HG03135 (cell line): ENCODE measurements around the gene LRP1B.

ENCODE experiments used
- ATAC-seq: cut with Tn5 transposase; IDR thresholded peaks from one replicate; pipeline ENCODE4 v1.9.1; 2021; ENCODE audit warnings: mild to moderate bottlenecking, moderate library complexity; ENCODE audit not compliant: unreplicated experiment

Gene LRP1B

GRCh38 chr2:141703501-141703900 is 427.3 kb downstream of the LRP1B start:
- ATAC-seq: no peak

GRCh38 chr2:141701618-141702017 is 429.2 kb downstream of the LRP1B start:
- no peak for ATAC-seq

DNA sequence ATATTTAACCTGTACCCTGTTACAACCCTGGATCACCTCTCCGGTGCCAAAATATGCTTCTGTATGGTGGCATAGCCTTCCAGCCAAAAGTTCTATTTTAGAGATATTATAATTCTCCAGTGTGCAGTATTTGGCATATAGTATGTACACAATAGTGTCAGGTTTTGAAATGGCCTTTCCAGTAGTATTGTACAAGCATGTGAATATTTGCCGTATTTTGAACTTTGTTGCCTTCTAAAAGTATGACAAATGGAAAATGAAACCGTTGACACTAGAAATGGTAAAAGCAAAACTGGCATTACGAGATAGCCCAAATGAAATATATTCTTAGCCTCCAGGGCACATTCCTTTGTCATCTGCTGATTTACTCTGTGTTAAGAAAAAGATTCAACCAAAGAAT is 431.2 kb downstream of the LRP1B start:
- no peak for ATAC-seq

GRCh38 chr2:141698500-141698899 is 432.3 kb downstream of the LRP1B start:
- no peak for ATAC-seq

DNA sequence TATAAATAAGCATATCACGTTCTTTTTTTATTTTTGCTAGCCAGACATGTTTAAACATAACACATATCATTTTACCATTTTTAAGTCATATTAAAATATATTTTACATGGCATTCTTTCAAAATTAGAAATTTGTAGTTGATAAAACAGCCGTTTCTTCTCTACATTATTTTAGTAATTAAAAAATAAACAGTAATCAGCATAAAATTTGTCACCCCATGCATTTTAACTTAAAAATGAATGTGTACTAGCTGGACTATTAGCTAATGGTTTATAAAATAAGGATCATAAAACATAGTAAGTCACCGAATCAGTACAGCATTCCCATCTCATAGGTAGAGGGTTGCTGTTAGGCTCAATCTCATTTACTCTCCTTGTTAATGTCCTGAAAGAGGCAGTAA is 433.8 kb downstream of the LRP1B start:
- no peak for ATAC-seq

DNA sequence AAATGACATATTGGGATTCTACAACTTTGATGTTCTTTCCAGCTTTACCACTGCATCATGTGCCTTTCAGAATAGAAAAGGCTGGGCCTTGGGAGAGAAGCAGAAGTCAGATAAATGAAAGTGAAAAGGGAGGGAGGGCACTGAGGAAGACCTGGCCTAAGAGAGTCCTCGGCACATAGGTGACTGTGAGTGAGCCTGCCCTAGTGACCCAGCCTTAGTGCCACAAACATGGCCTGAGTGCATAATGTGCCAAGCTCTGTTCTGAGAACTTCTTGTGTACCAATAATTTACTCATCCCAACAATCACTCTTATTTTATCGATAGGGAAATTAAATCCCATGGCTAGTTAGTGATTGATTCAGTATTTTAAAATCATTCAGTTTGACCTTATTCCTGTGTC is 436.6 kb downstream of the LRP1B start:
- no peak for ATAC-seq

DNA sequence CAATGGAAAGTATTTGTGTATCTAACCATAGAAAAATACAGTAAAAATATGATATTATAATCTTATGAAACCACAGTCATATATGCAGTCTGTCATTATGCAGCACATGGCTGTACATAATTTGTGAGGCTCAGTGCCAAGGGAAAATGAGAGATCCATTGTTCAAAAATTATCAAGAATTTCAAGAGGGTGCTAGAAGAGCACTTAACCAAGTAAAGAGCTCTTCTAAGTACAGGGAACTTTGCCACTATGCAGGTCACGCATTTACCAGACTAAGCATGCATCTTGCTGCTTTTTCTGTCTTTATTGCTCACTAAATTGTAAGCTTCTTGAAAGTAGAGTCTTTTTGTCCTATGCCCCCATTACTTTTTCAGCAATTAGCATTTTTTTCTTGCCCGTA is 438.0 kb downstream of the LRP1B start:
- ATAC-seq: no peak

GRCh38 chr2:141676139-141676538 is 454.7 kb downstream of the LRP1B start:
- ATAC-seq: no peak

GRCh38 chr2:141666191-141666590 is 464.6 kb downstream of the LRP1B start:
- ATAC-seq: no peak

GRCh38 chr2:141660232-141660631 is 470.6 kb downstream of the LRP1B start:
- ATAC-seq: no peak

- no peak for ATAC-seq
Observed at GRCh38 chr2:141654311-141654710, 476.5 kb downstream of the LRP1B start.

- no peak for ATAC-seq
Observed at GRCh38 chr2:141653184-141653583, 477.6 kb downstream of the LRP1B start.

DNA sequence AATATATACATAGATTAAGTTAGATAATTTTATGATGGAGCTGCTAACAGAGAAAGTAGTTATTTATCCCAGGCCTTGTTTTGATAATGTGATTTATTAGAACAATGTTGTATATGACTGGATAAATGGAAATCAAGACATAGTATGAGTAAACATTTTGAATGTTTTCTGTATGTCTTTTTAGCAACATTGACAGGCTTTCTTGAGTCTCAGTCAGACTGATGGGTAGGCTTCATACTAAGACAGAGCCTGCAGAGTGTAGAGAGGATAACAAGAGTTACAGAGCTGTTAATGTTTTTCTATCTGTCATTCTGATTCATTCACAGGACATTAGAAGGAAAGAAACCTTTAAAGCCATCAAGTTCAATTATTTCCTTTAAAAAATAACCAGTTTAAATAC is 478.5 kb downstream of the LRP1B start:
- no peak for ATAC-seq

GRCh38 chr2:141647353-141647752 is 483.5 kb downstream of the LRP1B start:
- ATAC-seq: no peak

- ATAC-seq: no peak
Observed at GRCh38 chr2:141641462-141641861, 489.4 kb downstream of the LRP1B start.

DNA sequence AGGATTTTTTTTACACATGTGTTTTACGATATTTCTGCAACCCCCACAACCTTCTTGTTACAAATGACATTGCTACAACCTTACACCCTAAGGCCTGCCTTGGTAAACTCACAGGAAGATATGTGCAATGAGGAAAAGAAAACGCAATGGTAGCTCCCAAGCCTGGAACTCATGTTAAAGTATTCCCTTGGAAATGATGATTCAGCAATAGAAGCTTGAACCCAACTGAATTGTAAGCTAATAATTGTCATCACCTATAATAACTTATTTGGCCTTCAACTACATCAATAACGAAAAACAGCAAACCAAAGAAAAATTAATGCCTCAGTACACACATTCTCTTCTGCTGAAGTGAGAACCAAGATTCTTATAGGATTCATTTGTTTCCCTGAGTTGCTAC is 491.0 kb downstream of the LRP1B start:
- no peak for ATAC-seq

DNA sequence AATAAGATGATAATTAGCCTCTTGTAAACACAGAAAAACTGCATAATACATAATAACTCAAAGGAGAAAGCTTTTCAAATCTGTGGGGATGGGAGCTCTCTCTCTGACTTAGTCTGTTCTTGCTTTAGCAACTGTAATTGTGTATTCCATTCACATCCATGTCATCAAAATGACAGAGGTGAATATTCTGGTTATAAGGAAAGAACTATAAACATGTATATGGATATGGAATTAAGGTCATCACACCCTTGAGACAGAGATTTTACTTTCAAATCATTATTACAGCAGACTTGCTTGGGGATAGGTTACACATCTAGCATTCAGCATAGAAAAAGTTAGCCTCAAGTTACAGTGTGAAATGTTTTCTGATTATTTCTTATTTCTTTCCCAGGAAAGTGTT is 497.7 kb downstream of the LRP1B start:
- no peak for ATAC-seq

GRCh38 chr2:141630407-141630930 is 500.3 kb downstream of the LRP1B start:
- ATAC-seq: no peak

DNA sequence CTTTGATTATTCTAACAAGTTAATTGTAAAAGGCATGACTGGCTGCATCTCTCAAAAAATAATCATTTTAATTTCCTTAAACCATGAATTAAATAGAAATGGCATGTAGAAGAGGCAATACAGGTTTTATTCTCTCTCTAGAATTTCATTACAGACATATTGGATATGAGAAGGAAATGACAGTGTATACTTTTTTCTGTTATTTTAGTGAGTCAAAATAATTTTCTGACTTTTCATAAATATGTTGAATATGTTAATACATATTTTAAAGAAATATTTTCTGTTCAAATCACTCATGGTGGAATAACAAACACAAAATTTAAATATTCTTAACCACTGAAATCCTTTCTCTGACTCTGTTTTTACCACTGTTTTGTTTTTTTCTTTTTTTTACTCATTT is 510.4 kb downstream of the LRP1B start:
- no peak for ATAC-seq

DNA sequence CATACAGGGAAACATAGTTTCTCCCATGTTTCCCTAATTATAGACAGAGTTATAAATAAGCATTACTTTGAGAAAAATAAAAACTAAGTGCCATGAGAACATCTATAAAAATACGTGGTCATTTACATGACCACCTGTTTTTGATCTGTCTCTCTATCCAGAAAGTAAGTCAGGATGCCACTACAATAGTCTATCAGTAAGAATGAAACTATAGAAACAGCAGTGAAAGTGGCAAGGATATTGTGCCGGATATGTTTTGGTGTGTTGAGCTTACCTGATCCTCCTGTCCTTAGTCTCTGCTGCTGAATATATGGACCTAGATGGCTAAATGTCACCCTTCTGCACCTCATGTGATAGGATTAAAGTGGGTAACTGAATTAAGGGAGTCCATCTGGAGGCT is 512.4 kb downstream of the LRP1B start:
- no peak for ATAC-seq

GRCh38 chr2:141611981-141612380 is 518.8 kb downstream of the LRP1B start:
- ATAC-seq: no peak

- no peak for ATAC-seq
Observed at GRCh38 chr2:141611176-141611571, 519.6 kb downstream of the LRP1B start.

- ATAC-seq: no peak
Observed at GRCh38 chr2:141610564-141611175, 520.1 kb downstream of the LRP1B start.
